GM21717 (cell line): ENCODE data around the gene FAM3B.

ENCODE experiments used
- ATAC-seq: cut with Tn5 transposase; IDR thresholded peaks from one replicate; pipeline ENCODE4 v1.9.1; 2021; ENCODE audit warnings: mild to moderate bottlenecking, moderate library complexity; ENCODE audit not compliant: unreplicated experiment

Gene FAM3B

GRCh38 chr21:41317458-41317857 lies 857 bp downstream of the FAM3B start:
- ATAC-seq, result no peak

GRCh38 chr21:41318218-41318617 lies 1.6 kb downstream of the FAM3B start:
- ATAC-seq, result no peak

- no peak for ATAC-seq
These were observed 2.7 kb downstream of the FAM3B start for GRCh38 chr21:41319273-41319672.

GRCh38 chr21:41321211-41321907 lies 4.8 kb downstream of the FAM3B start:
- ATAC-seq, result no peak

- ATAC-seq, result no peak
These were observed 5.4 kb downstream of the FAM3B start for GRCh38 chr21:41321908-41322495.

- no peak for ATAC-seq
These were observed 6.1 kb downstream of the FAM3B start for GRCh38 chr21:41322496-41323382.

GRCh38 chr21:41325138-41325912 lies 8.7 kb downstream of the FAM3B start:
- no peak for ATAC-seq

- no peak for ATAC-seq
These were observed 9.9 kb downstream of the FAM3B start for GRCh38 chr21:41326414-41327080.

GRCh38 chr21:41327753-41328152 lies 11.2 kb downstream of the FAM3B start:
- ATAC-seq, result no peak

- ATAC-seq, result no peak
These were observed 12.3 kb downstream of the FAM3B start for GRCh38 chr21:41328660-41329607.

- ATAC-seq, result no peak
These were observed 17.2 kb downstream of the FAM3B start for GRCh38 chr21:41333752-41334151.

GRCh38 chr21:41337515-41337914 lies 20.9 kb downstream of the FAM3B start:
- no peak for ATAC-seq

- no peak for ATAC-seq
These were observed 21.9 kb downstream of the FAM3B start for GRCh38 chr21:41338455-41338854.

GRCh38 chr21:41342035-41342434 lies 25.4 kb downstream of the FAM3B start:
- no peak for ATAC-seq

- no peak for ATAC-seq
These were observed 27.5 kb downstream of the FAM3B start for GRCh38 chr21:41344146-41344545.

GRCh38 chr21:41345356-41345755 lies 28.8 kb downstream of the FAM3B start:
- no peak for ATAC-seq

GRCh38 chr21:41345934-41346685 lies 29.5 kb downstream of the FAM3B start:
- ATAC-seq, result no peak

- ATAC-seq, result no peak
These were observed 30.2 kb downstream of the FAM3B start for GRCh38 chr21:41346758-41347157.

- ATAC-seq, result no peak
These were observed 31.8 kb downstream of the FAM3B start for GRCh38 chr21:41348434-41348833.
